Fibroblast of pulmonary artery (primary cell): ENCODE data around the gene EFNA2.

Experiments used
- DNase-seq: peaks from one replicate; pipeline ENCODE4 v3.0.0-alpha.2; 2010; ENCODE audit warnings: low read depth
- H3K4me3 ChIP-seq: replicated peaks from 2 replicates; pipeline ENCODE4 v1.5.1; 2011; ENCODE audit warnings: low read depth, mild to moderate bottlenecking, control low read depth, low read length, moderate library complexity
- TF ChIP-seq, protein P1 (sequence below): IDR thresholded peaks from 2 replicates; pipeline ENCODE4 v1.5.1; 2011; ENCODE audit warnings: mild to moderate bottlenecking, control low read depth, low read length, inconsistent platforms; ENCODE audit errors: missing control alignments

The EFNA2 gene

DNA sequence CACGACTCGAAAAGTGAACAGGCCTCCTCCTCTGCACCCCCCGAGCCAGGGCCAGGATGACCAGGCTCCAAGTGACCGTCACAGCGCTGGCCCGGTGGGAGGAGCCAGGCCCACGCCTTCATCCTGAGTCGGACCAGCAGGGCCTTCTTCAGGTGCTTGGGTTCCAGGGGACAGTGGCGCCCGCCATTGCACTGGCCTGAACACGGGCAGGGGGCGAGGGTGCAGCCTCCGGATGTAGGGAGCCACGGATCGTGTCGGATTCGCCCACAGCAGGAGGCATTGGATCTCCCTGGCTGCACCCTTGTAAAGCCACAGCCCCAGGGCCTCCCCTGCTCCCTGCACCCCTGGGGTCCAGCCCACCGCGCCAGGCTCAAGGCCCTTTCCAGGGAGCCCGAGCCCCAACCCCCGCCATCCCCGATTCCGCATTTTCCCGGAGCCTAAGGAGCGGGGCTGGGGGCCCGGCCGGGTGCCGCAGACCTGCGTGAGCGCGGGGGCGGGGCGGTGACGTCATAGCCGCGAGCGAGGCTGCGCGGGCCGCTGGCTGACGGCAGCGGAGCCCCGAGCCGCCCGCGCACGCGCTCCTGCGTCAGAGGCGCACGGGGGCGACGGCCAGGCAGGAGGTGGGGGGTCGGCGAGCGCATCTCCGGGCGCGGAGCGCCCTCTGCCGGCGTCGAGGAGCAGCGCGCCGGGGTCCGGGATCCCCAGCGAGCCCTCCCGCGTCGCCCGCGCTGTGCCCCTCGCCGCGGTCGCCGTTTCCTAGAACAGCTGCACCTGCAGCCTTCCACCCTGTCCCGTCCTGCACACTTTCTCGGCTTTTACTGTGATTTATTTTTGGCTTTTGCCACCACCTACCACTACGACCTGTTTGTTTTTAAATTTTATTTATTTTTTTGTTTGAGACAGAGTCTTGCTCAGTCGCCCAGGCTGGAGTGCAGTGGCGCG, 45.6 kb upstream of the EFNA2 start:
- peak; percentile 94 for DNase-seq
- H3K4me3 ChIP-seq = peak overlapping the region; percentile 36
- TF ChIP-seq, protein P1, sequence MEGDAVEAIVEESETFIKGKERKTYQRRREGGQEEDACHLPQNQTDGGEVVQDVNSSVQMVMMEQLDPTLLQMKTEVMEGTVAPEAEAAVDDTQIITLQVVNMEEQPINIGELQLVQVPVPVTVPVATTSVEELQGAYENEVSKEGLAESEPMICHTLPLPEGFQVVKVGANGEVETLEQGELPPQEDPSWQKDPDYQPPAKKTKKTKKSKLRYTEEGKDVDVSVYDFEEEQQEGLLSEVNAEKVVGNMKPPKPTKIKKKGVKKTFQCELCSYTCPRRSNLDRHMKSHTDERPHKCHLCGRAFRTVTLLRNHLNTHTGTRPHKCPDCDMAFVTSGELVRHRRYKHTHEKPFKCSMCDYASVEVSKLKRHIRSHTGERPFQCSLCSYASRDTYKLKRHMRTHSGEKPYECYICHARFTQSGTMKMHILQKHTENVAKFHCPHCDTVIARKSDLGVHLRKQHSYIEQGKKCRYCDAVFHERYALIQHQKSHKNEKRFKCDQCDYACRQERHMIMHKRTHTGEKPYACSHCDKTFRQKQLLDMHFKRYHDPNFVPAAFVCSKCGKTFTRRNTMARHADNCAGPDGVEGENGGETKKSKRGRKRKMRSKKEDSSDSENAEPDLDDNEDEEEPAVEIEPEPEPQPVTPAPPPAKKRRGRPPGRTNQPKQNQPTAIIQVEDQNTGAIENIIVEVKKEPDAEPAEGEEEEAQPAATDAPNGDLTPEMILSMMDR = peak; percentile 38

DNA sequence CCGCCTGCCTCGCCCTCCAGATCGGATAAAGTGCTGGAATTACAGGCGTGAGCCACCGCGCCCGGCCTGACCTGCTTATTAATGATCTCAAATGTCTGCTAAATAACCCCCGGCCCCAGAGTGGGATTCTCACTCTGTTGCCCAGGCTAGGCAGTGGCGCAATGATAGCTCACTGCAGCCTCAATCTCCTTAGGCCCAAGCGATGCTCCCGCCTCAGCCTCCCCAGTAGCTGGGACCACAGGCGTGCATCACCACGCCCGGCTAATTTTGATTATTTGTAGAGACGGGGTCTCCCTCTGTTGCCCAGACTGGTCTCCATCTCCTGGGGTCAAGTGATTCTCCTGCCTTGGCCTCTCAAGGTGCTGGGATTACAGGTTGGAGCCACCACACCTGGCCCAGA, 44.7 kb upstream of the EFNA2 start:
- H3K4me3 ChIP-seq = peak overlapping the region; percentile 75
- TF ChIP-seq, protein P1 = no peak
- no peak for DNase-seq

DNA sequence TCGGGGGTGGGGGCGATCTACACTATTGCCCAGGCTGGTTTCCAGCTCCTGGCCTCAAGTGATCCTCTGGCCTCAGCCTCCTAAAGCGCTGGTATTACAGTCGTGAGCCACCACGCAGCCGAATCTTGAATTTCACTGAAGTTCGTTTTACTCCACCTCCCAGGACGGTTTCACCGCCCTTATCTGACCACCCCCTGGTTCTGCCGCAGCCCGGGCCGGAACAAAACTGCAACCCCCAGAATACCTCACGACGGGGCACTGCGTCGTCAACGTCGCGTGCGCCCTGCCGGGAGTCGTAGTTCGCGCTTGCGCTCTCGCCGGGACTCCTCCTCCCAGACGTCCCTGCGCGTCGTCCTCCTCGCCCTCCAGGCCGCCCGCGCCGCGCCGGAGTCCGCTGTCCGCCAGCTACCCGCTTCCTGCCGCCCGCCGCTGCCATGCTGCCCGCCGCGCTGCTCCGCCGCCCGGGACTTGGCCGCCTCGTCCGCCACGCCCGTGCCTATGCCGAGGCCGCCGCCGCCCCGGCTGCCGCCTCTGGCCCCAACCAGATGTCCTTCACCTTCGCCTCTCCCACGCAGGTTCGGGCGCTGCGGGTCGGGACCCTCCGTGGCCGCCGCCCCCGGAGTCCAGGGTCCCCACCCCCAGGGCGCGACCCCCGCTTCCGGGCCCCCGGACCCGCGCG, 44.1 kb upstream of the EFNA2 start, which contains the start of gene ATP5F1D:
ATP5F1D (plus strand) TSS at position 335 of the 679 bp plus-strand sequence; CDS start at position 435, 100 bp downstream.
- H3K4me3 ChIP-seq = peak within 1 kb of the TSS; percentile 75
- DNase-seq = peak; percentile 97
- TF ChIP-seq, protein P1 = no peak

DNA sequence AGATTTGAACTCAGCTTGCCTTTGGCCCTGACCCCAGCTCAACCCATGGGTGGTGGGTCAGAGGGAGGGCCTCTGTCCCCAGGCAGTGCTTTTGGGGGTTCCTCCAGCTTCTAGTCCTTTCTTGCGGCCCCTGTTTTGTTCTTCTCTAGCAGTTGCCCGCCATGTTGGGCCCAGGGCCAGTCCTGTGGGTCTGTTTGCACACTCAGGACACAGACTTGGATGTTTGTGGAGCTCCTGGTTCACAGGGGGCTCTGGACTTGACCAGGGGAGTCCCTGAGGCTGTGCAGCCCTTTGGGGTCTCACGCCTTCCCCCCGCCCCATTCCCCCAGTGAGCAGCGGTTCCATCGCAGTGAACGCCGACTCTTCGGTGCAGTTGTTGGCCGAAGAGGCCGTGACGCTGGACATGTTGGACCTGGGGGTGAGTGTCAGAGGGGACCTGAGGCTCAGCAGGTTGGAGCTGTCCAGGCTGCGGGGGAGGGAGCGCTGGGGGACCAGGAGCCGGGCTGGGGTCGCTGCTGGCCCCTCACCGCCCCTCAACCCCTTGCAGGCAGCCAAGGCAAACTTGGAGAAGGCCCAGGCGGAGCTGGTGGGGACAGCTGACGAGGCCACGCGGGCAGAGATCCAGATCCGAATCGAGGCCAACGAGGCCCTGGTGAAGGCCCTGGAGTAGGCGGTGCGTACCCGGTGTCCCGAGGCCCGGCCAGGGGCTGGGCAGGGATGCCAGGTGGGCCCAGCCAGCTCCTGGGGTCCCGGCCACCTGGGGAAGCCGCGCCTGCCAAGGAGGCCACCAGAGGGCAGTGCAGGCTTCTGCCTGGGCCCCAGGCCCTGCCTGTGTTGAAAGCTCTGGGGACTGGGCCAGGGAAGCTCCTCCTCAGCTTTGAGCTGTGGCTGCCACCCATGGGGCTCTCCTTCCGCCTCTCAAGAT, 41.6 kb upstream of the EFNA2 start:
- DNase-seq = peak; percentile 86
- TF ChIP-seq, protein P1 = peak; percentile 82
- H3K4me3 ChIP-seq = peak overlapping the region; percentile 19

DNA sequence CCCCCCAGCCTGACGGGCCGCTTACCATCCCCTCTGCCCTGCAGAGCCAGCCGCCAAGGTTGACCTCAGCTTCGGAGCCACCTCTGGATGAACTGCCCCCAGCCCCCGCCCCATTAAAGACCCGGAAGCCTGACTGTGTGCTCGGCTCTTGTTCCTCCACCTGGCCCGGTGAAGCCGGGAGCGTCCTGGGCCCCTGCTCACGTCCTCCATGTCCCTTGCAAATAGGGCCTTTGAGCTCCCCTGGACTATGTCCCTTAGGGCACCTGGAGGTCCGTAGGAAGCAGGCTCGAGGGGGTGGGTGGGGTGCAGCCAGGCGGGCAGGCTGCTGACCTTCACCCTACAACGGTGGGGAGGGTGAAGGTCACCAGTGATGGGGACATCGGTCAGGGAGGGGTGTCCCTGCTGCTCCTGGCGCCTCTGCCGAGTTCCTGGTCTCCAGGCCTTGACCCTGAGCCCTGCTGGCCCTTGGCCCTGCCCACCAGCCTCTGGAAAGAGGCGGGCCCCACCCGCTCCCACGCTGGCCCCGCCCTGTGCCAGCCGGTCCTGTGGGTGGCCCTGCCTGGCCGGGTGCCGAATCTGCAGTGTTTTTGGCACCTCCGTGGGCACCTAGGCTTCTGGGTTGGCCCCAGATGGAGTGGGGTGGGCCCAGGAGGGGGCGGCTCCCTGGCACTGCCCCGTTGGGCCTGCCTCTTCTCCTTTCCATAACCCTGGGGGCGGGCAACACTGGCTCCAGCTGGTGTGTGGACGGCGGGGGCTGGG, 40.8 kb upstream of the EFNA2 start:
- TF ChIP-seq, protein P1 = no peak
- DNase-seq = no peak

More for the DNA sequence above, 40.8 kb upstream of the EFNA2 start:
- peak overlapping the region; percentile 19 for H3K4me3 ChIP-seq
